Neural cell (in vitro differentiated cells): ENCODE measurements around the gene BCAP31.
"Not testable (repeated sequence)": the region's sequence is repeated elsewhere in the genome, so short reads cannot be mapped to it uniquely, and the experiment has no call there.

Experiments used
- EP300 ChIP-seq: fragments of 450-650 bp; conservative IDR thresholded peaks from 2 replicates; pipeline ENCODE4 v1.6.1; 2014; ENCODE audit warnings: antibody characterized with exemption, mild to moderate bottlenecking, moderate library complexity; ENCODE audit not compliant: poor library complexity, severe bottlenecking
- EZH2 ChIP-seq: fragments of 200-600, 300-800 bp; shearing (Covaris generic), sonication (generic); IDR thresholded peaks from 2 replicates; pipeline ENCODE4 v1.6.1; 2014; ENCODE audit warnings: antibody characterized with exemption, low read length, borderline replicate concordance, mild to moderate bottlenecking; ENCODE audit not compliant: insufficient read depth, poor library complexity, severe bottlenecking
- MXI1 ChIP-seq: fragments of 450-650 bp; conservative IDR thresholded peaks from 2 replicates; pipeline ENCODE4 v1.6.1; 2014; ENCODE audit warnings: antibody characterized with exemption, mild to moderate bottlenecking; ENCODE audit not compliant: poor library complexity, severe bottlenecking
- POLR2AphosphoS5 ChIP-seq: IDR thresholded peaks from 2 replicates; pipeline ENCODE4 v1.6.1; 2012
- RAD21 ChIP-seq: fragments of 450-650 bp; conservative IDR thresholded peaks from 2 replicates; pipeline ENCODE4 v1.6.1; 2014; ENCODE audit warnings: antibody characterized with exemption, mild to moderate bottlenecking, moderate library complexity
- REST ChIP-seq: IDR thresholded peaks from 2 replicates; pipeline ENCODE4 v1.6.1; 2012; ENCODE audit warnings: borderline replicate concordance
- SMC3 ChIP-seq: fragments of 450-650 bp; conservative IDR thresholded peaks from 2 replicates; pipeline ENCODE4 v1.6.1; 2014; ENCODE audit warnings: antibody characterized with exemption, mild to moderate bottlenecking, moderate library complexity; ENCODE audit not compliant: poor library complexity
- TAF1 ChIP-seq: IDR thresholded peaks from 2 replicates; pipeline ENCODE4 v1.6.1; 2012; ENCODE audit warnings: low read depth
- TF ChIP-seq, protein P1 (sequence below): fragments of 450-650 bp; IDR thresholded peaks from 2 replicates; pipeline ENCODE4 v1.5.1; 2014; ENCODE audit warnings: antibody characterized with exemption, mild to moderate bottlenecking, moderate library complexity; ENCODE audit not compliant: poor library complexity, severe bottlenecking

DNA sequence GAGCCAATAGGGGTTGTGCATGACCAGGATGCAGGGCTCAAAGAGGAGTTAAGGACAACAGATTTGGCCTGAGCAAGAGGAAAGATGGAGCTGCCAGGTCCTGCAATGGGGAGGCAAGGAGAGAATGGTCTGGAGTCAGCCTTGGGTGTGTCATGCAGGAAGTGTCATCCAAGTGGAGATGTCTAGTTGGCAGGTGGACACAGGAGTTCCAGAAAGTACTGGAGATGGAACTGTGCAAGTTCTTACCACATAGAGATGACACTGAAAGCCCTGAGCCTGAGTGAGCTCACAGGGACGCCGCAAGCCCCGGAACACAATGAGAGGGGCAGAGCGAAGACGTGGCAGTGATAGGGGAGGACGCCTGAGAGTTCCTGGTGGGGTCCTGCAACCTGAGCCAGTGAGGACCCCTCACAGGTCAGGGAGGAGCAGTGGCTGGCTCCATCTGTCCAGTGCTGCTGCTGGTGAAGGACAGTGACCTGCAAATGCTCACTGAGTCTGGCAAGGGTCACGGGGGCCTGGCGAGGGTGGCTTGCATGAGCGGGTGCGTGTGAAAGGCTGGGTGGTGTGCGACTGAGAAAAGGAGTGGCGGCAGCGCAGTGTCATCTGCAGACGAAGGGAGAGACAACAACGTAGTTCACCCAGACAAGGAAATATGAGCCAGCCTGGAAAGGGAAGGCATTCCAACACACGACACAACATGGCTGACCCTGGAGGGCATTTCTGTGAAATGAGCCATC is 27.0 kb downstream of the BCAP31 start:
- TF ChIP-seq EZH2, RAD21, REST, TAF1, EP300, POLR2AphosphoS5, SMC3, MXI1: not testable (repeated sequence)
- TF ChIP-seq, protein P1, sequence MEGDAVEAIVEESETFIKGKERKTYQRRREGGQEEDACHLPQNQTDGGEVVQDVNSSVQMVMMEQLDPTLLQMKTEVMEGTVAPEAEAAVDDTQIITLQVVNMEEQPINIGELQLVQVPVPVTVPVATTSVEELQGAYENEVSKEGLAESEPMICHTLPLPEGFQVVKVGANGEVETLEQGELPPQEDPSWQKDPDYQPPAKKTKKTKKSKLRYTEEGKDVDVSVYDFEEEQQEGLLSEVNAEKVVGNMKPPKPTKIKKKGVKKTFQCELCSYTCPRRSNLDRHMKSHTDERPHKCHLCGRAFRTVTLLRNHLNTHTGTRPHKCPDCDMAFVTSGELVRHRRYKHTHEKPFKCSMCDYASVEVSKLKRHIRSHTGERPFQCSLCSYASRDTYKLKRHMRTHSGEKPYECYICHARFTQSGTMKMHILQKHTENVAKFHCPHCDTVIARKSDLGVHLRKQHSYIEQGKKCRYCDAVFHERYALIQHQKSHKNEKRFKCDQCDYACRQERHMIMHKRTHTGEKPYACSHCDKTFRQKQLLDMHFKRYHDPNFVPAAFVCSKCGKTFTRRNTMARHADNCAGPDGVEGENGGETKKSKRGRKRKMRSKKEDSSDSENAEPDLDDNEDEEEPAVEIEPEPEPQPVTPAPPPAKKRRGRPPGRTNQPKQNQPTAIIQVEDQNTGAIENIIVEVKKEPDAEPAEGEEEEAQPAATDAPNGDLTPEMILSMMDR, result not testable (repeated sequence)
